ENCODE measurements around the gene SH3PXD2B.
A peak's percentile ranks its signal among the peaks of the same experiment; 100 is the strongest.

Gene SH3PXD2B

DNA sequence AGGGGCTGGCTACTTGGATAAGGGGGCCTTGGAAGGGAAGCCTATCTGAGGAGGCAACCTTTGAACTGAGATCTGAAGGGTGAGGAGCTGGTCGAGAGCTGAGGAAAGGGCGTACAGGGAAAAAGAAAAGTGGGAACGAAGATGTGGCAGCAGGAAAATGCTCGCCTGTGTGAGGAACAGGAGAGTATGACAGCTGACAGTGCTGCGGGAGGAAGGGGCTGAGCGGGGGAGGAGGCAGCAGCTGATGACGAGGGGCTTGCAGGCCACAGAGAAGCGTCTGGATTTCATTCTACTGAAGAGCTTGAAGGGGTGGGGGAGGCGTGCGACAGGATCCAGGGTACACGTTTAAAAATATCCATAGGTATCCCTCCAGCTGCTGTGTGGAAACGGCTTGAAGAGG, 28.9 kb downstream of the SH3PXD2B start:
- Mint-ChIP-seq H3K4me1 (peaks cover 64% of the 10 kb centered on the region), H3K4me3 (peak overlapping the region in 1 of 3 experiments; percentile 4), H3K27ac (peak overlapping the region; percentile 16 to 73 (median 31)), H3K27me3 (ENCODE audit: low read depth) (peaks cover 11% of the 10 kb centered on the region), H3K36me3 (ENCODE audit: low read depth) (peaks cover 44% of the 10 kb centered on the region), H3K9me3 (no peaks in the 10 kb centered on the region)
- TF ChIP-seq, protein P1, sequence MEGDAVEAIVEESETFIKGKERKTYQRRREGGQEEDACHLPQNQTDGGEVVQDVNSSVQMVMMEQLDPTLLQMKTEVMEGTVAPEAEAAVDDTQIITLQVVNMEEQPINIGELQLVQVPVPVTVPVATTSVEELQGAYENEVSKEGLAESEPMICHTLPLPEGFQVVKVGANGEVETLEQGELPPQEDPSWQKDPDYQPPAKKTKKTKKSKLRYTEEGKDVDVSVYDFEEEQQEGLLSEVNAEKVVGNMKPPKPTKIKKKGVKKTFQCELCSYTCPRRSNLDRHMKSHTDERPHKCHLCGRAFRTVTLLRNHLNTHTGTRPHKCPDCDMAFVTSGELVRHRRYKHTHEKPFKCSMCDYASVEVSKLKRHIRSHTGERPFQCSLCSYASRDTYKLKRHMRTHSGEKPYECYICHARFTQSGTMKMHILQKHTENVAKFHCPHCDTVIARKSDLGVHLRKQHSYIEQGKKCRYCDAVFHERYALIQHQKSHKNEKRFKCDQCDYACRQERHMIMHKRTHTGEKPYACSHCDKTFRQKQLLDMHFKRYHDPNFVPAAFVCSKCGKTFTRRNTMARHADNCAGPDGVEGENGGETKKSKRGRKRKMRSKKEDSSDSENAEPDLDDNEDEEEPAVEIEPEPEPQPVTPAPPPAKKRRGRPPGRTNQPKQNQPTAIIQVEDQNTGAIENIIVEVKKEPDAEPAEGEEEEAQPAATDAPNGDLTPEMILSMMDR (IDR thresholded peaks at IDR 0.05; ENCODE audit: unreplicated experiment in 3 of 3) = no peak

DNA sequence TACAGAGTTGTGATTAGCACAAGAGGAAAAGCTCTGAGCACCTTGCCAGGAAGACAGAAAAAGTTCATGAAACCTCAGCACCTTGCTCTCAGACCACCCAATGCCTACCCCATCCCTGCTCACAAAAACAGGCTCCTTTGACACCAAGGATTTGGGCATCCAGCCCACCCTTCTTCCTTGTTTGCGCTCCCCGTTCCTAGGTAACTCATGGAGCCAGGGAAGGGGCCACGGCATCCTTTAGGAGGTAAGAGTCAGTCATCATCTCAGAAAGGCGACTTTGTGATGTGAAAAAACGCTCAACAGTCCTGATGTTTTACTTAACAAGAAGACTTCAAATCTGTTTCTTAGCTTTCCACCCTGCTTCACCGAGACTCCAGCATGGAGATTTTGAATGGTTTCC, 29.5 kb downstream of the SH3PXD2B start:
- TF ChIP-seq, protein P1 (IDR thresholded peaks at IDR 0.05; ENCODE audit: unreplicated experiment in 3 of 3) = no peak
- Mint-ChIP-seq H3K36me3 (ENCODE audit: low read depth) (peaks cover 50% of the 10 kb centered on the region), H3K4me1 (peaks cover 70% of the 10 kb centered on the region), H3K9me3 (no peaks in the 10 kb centered on the region), H3K27ac (peak overlapping the region; percentile 16 to 73 (median 31)), H3K4me3 (no peak overlapping the region), H3K27me3 (ENCODE audit: low read depth) (peaks cover 11% of the 10 kb centered on the region)

DNA sequence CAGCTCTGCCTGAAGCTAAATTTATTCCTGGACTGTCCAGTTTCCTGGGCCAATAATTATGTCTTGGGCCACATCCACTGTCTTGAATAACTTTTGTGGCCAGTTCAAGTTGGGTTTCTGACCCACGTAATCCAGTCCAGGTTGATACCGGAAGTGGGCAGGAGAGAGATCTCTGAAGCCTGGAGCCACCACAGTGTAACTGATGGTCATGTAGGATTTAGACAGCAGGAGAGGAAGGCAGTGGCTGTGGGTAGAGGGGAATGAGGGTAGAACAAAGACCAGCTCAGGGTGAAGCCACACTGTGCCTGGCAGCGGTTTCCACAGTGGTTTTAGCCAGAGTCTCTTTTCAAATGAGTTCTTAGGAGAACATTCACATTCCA, 30.2 kb downstream of the SH3PXD2B start:
- peaks cover 73% of the 10 kb centered on the region for H3K4me1 Mint-ChIP-seq
- peaks cover 11% of the 10 kb centered on the region for H3K27me3 Mint-ChIP-seq (ENCODE audit: low read depth)
- no peaks in the 10 kb centered on the region for H3K9me3 Mint-ChIP-seq
- H3K27ac Mint-ChIP-seq = peak overlapping the region in 2 of 3 experiments; percentile 16 to 45
- TF ChIP-seq, protein P1 (IDR thresholded peaks at IDR 0.05; ENCODE audit: unreplicated experiment in 3 of 3) = no peak
- H3K36me3 Mint-ChIP-seq (ENCODE audit: low read depth) = peaks cover 52% of the 10 kb centered on the region
- H3K4me3 Mint-ChIP-seq = no peak overlapping the region

DNA sequence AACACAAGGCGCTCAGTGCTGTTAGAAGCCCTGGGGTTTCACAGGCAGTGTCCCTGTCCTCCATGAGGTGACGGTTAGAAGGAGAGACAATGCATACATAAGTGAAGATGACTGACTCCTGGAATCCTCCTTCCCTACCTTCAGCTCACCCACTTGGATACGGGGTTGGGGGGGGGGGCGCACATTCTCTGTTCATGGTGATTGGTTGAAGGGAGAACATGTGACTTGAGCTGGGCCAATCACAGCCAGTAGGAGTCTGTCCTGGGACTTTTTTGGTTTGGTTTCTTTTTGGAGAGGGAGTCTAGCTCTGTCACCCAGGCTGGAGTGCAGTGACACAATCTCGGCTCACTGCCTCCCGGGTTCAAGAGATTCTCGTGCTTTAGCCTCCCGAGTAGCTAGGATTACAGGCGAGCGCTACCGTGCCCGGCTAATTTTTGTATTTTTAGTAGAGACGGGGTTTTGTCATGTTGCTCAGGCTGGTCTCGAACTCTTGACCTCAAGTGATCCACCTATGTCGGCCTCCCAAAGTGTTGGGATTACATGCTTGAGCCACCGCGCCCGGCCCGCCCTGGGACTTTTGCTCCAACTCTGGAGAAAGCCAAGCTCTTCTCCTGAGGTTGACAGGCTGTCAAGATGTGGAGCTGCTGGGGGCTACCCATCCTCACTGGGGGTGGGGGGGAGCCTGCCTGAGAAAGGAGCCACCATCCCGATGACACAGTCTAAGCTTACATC, 30.8 kb downstream of the SH3PXD2B start:
- TF ChIP-seq, protein P1 (IDR thresholded peaks at IDR 0.05; ENCODE audit: unreplicated experiment in 3 of 3) = no peak
- Mint-ChIP-seq H3K27ac (peak overlapping the region in 2 of 3 experiments; percentile 16 to 21), H3K4me3 (no peak overlapping the region), H3K4me1 (peaks cover 73% of the 10 kb centered on the region), H3K9me3 (no peaks in the 10 kb centered on the region), H3K27me3 (ENCODE audit: low read depth) (peaks cover 14% of the 10 kb centered on the region), H3K36me3 (ENCODE audit: low read depth) (peaks cover 49% of the 10 kb centered on the region)

DNA sequence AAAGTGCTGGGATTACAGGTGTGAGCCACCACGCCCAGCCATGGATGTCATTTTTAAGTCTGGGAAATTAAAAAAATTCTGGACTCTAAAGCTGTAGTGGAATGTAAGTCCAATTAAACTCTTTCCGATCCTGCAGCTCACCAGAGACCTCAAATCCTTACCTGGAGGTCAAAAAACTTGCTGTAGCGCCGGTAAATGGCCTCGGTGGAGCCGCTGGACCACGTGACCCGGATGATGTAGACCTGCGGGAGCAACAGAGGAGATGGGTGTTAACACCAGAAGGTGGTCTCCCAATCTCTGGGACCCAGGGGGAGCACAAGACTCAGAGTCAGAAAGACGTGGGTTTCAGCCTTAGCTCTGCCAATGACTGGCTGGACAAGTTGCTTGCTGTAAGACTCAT, 32.1 kb downstream of the SH3PXD2B start:
- TF ChIP-seq, protein P1 (IDR thresholded peaks at IDR 0.05; ENCODE audit: unreplicated experiment in 3 of 3) = no peak

DNA sequence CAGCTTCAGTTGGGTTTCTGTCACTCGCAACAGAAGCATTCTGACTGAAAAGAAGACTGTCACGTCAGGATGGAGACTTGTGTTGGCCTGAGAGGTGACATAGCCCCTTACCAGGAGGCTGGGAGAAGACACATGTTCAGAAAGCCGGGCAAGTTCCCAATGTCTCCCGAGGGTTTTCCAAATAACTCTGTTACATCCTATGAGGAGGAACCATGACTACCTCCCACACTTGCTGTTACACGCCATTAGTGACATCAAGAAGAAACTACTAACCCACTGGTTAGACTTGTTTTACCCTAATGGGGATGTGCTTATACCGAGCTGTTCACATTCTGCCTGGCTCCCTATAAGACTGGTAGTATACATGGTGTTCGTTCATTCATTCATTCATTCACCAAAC, 33.3 kb downstream of the SH3PXD2B start:
- Mint-ChIP-seq H3K4me1 (peaks cover 72% of the 10 kb centered on the region), H3K27ac (peak overlapping the region in 2 of 3 experiments; percentile 43 to 98), H3K4me3 (no peak overlapping the region), H3K27me3 (ENCODE audit: low read depth) (peaks cover 12% of the 10 kb centered on the region), H3K9me3 (no peaks in the 10 kb centered on the region), H3K36me3 (ENCODE audit: low read depth) (peaks cover 44% of the 10 kb centered on the region)
- TF ChIP-seq, protein P1 (IDR thresholded peaks at IDR 0.05; ENCODE audit: unreplicated experiment in 3 of 3) = no peak

More for the DNA sequence above, 32.1 kb downstream of the SH3PXD2B start:
- Mint-ChIP-seq H3K27ac (peak overlapping the region in 1 of 3 experiments; percentile 22), H3K36me3 (ENCODE audit: low read depth) (peaks cover 50% of the 10 kb centered on the region), H3K9me3 (no peaks in the 10 kb centered on the region), H3K4me1 (peaks cover 84% of the 10 kb centered on the region), H3K4me3 (no peak overlapping the region), H3K27me3 (ENCODE audit: low read depth) (peaks cover 17% of the 10 kb centered on the region)

All from nephron (organoid).